Astrocyte (in vitro differentiated cells and primary cell): ENCODE measurements around the gene RABGAP1L.

Source experiments
- EZH2 ChIP-seq: IDR thresholded peaks from 2 replicates; pipeline ENCODE4 v1.6.1; 2012; ENCODE audit warnings: mild to moderate bottlenecking, low read length, inconsistent platforms; ENCODE audit not compliant: insufficient read depth
- TF ChIP-seq, protein P1 (sequence below): IDR thresholded peaks from 2 replicates; pipeline ENCODE4 v1.5.1; 2011; ENCODE audit warnings: low read depth, mild to moderate bottlenecking, inconsistent platforms, low read length, moderate library complexity; ENCODE audit not compliant: insufficient read depth

- TF ChIP-seq, protein P1, sequence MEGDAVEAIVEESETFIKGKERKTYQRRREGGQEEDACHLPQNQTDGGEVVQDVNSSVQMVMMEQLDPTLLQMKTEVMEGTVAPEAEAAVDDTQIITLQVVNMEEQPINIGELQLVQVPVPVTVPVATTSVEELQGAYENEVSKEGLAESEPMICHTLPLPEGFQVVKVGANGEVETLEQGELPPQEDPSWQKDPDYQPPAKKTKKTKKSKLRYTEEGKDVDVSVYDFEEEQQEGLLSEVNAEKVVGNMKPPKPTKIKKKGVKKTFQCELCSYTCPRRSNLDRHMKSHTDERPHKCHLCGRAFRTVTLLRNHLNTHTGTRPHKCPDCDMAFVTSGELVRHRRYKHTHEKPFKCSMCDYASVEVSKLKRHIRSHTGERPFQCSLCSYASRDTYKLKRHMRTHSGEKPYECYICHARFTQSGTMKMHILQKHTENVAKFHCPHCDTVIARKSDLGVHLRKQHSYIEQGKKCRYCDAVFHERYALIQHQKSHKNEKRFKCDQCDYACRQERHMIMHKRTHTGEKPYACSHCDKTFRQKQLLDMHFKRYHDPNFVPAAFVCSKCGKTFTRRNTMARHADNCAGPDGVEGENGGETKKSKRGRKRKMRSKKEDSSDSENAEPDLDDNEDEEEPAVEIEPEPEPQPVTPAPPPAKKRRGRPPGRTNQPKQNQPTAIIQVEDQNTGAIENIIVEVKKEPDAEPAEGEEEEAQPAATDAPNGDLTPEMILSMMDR = no peak
- TF ChIP-seq EZH2 = no peak
Measured at GRCh38 chr1:174931214-174931613, 771.9 kb downstream of the RABGAP1L start.
